Hippocampal formation (tissue), 2 donors: Measurements from ENCODE around the gene MYLK4.

Source experiments
- DNase-seq, 2 donors: peaks; one replicate each; lab custom pipeline; 2025; lab: John Stamatoyannopoulos, UW

The MYLK4 gene

DNA sequence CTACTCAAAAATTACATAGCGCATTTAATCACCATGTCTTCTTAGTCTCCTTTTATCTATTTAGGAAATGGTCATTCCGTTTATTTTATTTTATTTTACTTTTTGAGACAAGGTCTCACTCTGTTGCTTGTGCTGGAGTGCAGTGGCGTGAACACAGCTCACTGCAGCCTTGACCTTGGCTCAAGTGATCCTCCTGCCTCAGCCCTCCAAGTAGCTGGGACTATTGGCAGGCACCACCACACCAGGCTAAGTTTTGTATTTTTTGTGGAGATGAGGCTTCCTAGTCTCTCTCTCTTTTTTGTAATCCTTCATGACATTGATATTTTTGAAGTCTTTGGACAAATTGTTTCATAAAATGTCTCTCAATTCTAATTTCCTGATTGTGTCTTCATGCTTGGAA, 4.7 kb upstream of the MYLK4 start:
- no peak for DNase-seq

DNA sequence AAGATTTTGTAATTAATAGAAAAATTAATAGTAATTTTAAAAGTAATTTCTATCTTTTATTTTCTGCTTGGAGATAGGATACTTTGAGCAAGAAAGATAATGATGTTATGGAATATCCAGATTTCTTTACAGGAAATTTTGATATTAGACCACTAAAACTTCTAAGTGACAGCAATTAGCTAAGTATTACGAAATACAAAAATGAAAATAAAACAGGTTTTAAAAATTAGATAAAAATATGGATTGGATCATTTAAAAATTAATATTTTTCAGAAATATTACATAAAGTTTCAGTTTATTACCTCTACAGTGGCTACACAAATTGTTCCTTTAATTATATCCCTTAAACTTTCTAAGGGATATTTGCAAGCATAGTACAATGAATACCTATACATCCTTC, 4.2 kb upstream of the MYLK4 start:
- DNase-seq: no peak

DNA sequence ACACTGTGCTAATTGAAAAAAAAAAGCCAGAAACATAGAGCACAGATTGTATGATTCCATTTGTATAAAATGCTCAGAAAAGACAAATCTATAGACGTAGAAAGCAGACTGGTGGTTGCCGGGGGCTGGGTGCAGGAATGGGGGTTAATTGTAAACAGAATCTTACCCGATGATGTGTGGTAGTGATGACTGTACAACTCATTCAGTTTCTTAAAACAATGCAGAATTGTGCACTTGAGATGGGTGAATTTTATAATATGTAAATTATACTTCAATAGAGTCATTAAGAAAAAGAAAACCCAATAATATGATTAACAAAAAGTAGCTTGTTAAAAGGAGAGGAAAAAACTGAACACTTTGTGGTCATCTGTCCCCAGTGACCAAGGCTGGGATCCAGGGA, 3.7 kb upstream of the MYLK4 start:
- no peak for DNase-seq

DNA sequence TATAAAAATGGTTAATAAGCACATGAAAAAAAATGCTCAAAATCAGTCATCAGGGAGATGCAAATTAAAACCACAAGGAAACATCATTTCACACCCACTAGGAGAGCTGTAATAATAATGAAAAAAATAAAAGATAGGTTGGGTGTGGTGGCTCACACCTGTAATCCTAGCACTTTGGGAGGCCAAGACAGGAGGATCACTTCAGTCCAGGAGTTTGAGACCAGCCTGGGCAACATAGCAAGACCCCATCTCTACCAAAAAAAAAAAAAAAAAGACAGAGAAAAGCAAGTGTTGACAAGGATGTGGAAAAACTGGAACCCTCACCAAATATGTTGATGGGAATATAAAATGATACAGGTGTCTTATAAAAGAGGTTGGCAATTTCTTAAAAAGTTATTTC, 3.0 kb upstream of the MYLK4 start:
- DNase-seq: no peak

DNA sequence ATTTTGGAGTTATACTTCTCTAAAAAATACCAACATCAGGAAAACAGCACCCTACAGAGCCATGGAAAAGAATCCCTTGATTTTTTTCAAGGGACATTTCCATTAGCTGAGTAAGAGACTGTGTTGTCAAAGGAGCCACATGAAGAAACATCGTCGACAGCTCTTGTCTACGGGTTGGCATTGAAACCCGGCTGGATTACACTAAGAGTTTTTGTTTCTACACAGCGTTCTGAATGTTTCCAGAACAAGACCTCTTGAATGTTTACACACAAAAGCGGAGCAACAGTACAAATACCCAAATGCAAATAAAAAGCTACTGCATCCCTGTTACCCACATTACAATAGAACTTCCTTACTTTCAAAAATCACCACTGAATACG, 2.4 kb upstream of the MYLK4 start:
- DNase-seq: no peak

DNA sequence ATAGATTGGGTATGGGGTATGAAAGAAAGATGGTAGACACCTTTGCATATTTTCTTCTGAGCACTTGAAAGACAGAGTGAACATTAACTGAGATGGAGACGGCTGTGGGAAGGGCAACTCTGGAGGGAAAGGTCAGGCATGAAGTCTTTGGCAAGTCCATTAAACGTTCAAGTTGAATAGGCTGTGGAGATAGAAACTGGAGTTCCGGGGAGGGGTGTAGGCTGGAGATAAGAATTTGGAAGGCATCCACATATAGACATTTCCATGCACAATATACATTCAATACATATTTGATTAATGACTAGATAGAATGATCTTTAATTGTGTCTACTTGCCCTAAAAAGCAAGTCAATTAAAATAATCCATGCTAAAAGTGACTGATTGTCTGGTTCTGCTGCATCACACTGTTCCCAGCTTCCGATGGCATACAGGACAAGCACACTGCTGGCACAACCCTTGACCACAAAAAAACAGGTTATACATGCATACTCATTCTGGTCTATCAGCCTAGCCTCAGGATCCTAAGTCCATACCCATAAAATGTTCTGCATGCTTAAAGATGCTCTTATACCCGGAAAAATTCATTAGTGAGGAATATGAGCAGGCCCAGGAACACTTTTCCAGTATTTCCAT, 1.9 kb upstream of the MYLK4 start:
- DNase-seq: no peak

DNA sequence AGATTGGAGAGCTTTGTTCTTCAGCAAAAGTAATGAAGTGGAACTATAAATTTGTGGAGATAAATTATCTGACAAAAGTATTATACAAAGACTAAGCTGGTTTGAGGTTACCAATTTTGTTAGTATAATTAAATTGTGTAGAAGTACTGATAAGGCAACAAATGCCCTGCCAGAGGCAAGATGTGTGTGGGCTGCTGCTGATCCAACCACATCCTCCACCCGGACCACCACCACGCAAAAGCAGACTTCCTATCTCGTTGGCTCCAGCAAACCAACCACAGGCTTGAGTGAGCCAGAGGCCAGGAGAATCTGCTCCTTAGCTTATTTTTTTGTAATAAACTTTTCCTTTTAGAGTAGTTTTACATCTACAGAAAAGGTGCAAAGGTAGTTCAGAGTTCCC, 1.1 kb upstream of the MYLK4 start:
- no peak for DNase-seq

DNA sequence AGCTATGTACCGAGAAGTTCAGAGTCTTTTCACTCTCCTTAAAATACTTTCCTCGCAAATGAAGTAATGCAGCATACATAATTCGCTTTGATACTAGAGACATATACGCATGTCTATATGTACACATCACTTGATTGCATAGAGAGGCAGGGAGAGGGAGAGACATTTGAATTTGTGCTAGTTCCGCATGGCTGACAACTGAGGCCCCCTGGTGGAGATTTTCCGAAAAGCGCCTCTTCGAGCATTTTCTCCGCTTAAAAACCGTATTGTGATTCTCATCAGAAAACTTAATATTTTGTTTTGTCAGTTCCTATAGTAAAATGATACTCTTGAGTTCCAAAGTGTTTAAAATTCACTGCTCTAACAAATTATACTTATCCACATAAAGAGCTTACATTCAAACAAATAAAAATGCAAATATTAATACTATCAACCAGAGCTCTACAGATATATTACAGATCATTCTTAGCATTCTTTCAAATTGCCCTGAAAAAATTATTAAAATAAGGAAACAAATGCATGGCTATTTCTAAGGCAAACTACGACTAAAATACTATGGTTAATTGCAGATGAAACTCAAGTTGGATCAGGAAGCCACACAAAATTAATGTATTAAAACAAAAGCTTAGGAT, 637 bp downstream of the MYLK4 start:
- DNase-seq: peak; percentile 51 to 52

DNA sequence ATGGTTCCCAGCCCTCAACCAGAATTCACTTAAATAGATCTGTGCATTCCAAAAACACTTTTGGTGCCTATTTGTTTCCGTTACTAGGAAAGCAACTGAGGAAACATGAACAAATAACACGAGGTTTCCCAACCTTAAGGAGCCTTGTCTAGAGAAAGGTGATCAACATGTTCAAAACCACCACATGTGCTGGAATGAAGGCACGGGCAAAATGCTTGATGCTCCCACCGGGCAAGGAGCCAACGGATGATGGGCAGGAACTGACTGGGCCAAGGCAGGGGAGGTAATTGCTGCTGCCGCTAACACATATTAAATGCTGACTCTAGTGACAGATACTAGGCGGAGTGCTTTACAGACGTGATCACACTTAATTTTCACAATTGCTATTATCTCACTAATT, 2.5 kb downstream of the MYLK4 start:
- no peak for DNase-seq

DNA sequence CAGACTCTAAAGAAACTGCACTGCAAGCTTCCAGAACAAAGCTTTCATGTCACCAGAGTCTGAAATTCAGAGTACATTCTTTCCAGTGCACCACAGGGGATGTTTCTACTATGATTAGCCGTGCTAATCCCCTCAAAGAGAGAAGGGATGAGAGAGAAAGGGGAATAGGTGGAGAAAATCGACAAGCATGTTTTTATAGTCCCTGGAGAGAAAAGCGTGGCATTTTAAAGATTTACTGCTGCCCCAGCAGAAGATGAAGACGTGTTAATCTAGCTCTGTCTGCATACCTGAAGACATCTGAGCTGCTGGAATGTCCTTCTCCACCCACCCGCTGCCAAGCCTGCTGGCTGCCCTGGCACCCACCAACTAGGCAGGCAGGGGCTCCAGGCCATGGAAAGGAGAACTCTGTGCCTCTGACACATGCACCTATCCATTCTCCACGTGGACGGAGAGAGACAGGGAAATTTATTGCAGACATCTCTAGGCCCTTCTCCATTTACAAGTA, 4.1 kb downstream of the MYLK4 start:
- no peak for DNase-seq

DNA sequence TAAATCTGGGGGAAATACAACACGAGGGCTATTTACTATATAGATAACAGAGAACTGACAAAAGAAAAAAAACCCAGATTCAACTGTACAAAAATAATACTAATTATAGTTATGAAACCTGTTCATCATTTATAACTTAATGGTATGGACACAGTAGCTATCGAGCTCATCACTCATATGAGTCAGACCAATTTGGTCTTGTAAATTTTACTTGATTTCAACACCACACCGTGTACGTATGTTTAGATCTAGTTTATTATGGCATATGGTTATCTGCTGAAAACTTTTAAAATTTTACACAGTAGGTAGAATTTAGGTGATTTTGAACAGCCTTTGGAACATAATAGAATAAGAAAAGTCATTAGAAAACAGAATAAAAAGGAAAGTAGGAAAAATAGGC, 5.5 kb downstream of the MYLK4 start:
- DNase-seq: no peak

DNA sequence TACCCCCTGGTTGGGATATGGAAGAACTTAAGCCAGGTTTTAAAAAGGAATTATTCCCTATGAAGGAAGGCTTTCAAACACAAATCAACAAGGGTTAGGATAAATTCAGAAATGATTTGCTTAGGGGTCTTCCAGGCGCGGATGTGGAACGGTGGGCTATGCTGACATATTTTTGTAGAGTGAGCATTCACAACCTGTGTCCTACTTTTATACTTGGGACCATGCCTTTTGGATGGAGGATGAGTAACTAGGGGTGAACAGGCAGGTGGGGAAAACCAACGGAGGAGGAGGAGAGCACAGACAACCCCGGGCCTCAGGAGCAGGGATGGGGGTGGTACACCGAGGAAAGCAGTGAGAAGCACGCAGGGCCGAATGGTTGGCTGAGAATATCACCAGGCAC, 5.9 kb downstream of the MYLK4 start:
- DNase-seq: no peak

DNA sequence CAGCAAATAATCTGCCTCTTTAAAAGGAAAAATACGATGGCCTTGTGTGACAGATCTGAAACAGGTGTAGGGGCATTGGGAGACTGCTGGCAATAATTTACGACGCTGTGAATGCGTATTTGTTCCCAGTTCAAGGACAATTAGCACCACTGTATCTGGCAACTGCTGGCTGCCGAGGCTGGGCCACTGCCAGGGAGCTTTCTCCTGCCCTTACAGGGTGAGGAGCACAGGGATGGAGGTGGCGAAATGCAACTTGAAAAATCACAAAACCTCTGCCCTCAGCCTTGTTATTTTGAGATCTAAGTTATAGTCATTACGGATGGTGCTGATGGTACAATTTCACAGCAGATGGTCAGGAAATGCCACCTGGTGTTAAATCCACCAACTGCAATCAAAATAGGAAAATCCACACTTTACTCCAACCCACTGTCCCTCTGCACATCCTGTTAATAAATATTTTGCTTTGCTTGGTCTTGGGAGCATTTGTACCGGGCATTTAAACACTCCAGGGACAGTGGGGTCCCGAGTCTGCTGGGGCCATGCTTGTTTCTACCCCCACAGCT, 6.4 kb downstream of the MYLK4 start:
- DNase-seq: no peak

DNA sequence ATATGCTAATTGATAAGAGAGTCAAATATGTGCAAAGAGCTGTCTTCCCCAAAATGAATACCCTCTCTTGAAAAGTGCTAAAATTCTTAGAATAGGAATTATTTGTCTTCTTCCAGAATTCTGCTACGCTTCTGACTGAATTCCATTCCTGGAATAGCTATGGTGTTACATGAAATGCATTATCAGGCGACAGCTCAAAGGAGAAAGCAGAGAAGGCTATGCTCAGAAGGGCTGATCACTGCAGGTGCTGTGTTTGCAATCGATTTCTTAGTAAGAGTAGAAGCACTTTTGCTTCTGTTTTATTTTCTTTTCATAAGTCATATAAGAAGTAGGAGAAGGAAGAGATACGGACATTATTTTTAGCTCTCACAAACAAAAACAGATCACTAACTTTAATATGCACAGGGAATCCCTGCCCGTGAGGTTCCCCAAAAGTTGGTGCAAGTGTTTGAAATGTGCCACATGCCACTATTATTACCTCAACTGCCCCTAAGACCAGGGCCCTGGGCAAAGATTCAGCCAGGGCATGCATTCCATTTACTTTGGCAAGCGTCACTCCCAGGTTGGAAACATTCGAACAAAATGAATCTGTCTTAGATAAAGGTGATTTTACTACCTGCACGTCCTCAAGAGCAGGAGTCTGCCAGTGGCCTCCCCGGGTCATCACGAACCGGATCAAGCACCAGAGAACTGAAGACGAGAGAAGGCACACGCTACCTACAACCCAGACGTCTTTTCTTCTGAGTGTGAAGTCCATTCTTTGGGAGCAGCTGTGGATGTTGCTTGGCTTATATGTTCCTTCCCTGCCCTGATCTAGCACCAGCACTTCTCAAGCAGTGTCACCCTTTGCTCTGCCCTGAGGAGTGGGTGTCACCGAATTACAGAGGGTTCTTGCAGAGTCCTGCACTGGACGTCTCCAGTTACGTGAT, 7.2 kb downstream of the MYLK4 start:
- DNase-seq: no peak

DNA sequence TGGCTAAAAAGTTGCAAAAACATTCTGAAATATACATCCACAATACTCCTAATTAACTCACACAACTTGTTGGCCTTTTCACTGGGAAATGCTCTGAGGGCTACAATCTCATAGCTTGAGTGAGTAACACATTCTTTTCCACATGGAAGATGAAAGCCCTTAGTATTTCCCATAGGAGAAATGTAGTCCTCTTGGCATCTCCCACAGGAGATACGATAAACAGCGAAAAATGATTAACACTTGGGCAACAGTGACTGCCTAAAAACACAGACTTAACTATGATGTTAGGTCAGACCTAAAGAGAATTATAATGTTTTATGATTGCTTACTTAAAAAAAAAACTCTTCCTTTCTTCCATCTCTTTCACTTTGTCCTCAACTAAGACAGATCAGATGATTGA, 9.0 kb downstream of the MYLK4 start:
- DNase-seq: no peak

DNA sequence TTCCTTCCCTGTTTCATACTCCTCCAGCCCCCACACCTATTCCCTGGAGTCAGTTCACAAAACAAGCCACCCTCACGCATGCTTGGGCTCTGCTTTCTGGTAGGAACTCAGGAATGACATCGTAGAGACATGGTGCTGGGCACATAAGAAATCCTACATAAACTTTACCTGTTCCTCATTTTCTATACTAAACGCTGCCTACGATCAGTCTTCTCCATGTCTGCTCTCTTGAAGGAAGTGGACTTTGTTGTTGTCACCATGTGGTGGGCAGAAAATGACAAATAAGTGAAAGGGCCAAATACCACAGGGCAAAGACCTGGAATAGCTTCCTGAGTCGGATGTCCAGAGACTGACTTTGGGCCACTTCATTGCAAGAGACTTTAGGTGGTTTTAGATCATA, 10.1 kb downstream of the MYLK4 start:
- DNase-seq: no peak

DNA sequence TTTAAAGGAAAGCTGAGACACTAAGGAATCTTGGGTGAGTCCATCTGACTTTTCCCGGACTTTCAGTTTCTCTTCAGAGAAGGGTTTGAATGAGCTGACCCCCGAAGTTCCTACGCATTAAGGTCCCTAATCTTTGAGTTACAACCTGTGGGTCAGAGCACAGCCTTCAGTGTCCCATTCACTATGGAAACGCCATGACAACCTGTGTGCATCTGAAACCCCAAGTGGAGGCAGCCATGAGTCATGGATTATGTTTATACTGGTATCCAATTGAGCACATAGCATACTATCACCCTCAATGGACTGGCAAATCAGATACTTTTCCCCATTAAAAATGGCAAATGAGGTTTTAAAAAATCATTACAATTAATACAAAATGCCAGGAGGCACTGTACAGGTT, 11.4 kb downstream of the MYLK4 start:
- no peak for DNase-seq

DNA sequence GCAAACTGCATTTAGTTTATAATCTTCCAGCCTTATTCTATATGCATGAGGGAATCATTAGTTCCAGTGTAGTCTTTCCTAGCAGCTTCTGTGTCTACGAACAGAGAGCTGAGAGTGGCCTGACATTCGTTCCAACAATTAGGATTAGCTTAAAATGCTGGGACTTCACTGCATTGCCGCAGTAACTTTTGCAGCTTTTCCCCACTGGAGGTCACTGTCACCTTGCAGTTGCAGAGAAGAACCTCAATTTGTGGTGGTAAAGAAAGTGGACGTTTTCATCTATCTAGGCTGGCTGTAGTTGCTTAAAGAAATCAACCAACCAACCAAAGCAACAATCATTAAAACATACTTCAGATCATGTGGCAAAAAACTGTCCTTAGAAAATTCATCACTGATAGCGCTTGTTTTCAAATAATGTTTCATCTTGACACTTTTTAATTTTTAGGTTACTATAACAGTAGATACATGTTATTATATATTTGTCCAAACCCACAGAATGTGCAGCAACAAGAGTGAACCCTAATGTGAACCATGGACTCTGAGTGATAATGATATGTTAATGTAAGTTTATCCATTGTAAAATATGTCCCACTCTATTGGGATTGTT, 12.2 kb downstream of the MYLK4 start:
- DNase-seq: peak; percentile 56 to 67

DNA sequence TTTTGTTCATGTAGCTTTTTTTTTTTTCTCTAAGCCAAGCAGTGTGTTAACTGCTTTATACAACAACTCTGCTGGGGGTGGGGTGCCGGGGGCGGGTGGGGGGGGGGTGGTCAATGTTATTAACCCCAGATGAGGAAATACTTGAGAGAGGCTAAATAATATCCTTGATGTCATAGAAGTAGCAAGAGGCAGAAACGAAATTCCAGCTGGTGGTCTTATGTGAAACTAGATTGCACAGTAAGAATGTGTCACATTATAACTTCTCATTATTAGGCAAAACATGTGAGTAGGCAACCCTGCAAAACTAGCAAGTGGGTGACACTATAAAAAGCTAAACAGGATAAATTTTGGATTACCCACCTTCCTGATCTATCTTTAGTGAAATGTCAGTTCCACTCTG, 12.8 kb downstream of the MYLK4 start:
- DNase-seq: no peak

DNA sequence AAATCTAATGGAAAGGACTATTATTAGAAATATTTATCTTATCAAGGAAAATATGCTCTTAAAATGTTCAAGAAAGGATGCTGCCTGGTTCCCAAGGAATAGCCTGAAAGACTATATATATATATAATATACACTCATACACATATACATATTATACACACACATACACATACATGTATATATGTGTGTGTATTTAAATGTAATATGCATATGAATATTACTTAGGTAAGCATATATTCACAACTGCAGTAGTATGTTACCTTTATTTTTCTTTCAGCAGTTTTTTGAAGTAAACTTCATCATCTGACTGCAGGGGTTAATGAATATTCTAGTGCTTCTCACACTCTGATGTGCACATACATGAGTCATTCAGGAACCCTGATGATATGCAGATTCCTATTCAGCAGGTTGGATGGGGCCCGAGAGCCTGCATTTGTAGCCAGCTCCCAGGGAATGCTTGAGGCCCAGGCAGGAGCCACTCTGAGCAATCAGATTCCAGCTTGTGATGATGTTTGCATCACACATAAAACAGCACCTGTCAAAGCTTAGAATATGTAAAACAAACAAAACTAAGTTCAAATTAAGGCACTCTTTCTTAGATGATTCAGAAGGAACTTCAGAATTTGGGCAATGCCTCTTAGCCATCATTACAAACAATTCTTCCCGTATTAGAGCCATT, 16.1 kb downstream of the MYLK4 start:
- no peak for DNase-seq

DNA sequence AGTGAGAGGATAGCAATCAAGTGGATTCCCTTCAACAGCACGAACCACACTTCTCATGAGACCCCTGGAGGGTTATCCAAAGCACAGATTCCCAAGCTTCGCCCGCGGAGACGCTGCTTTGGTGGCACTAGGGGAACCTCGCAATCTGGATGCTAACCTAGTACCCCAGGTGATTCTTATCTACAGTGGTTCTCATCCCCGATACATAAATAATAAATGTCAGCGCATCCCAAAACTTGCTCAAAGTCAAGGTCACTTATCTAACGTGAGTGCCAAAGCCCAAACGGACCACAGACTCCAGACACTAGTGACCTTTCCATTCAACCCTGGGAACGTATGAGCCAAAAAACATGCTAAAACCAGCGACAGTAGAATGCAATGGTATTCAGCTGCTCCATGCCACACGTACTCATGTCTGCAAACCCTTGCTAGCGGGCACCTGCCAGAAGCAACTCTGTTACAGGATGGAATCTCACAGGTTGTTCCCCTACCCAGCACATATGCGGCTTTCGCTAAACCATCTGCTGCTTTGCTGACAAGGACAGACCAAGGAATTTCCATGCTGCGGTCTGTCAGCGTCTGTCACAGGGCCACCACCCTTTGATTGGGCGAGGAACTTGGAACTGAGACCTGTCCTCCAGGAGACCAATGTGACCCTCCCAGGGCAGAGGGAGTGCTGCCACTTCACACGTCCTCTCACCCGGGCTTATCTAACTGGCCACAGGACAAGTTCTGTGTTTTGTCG, 16.8 kb downstream of the MYLK4 start:
- DNase-seq: no peak
